ENCODE data around the gene C20orf202. TPM values are rescaled to one million over a fixed set of nuclear protein-coding genes. Genes with fewer than 3 reads are reported as not detected.

The C20orf202 gene
- polyA plus RNA-seq, 1 of the 3 experiments (the other 2 are of a cell fraction) = not detected

GRCh38 chr20:1186367-1186991 lies 16.8 kb upstream of the C20orf202 start:
- Histone ChIP-seq H3K79me2 (ENCODE audit: insufficient read depth) (no peaks in the 10 kb centered on the region), H3K4me2 (no peak overlapping the region), H3F3A (replicated peaks; ENCODE audit: insufficient read depth) (no peaks in the 10 kb centered on the region), H3K9me3 (no peaks in the 10 kb centered on the region), H3K36me3 (replicated peaks in 1 of 2; ENCODE audit: control insufficient read depth in 1 of 2, insufficient read depth in 2 of 2, low read length in 1 of 2) (no peaks in the 10 kb centered on the region), H2AFZ (ENCODE audit: low read depth) (no peak overlapping the region), H3K4me3 (ENCODE audit: low read depth in 2 of 2, low read length in 1 of 2) (no peak overlapping the region), H3K27ac (ENCODE audit: low read depth in 2 of 2, low read length in 1 of 2) (no peak overlapping the region), H3K9me2 (no peaks in the 10 kb centered on the region), H3K9ac (no peak overlapping the region), H4K20me1 (ENCODE audit: insufficient read depth) (no peaks in the 10 kb centered on the region), H3K4me1 (ENCODE audit: control insufficient read depth in 1 of 2, insufficient read depth in 2 of 2, low read depth in 1 of 2, low read length in 1 of 2) (peaks cover 0 to 3% of the 10 kb centered on the region in 2 experiments; a peak in 1 of 4 replicates), H3K27me3 (ENCODE audit: insufficient read depth) (no peaks in the 10 kb centered on the region; the same call in 1 of the 2 replicates)
- WGBS (ENCODE audit: low lambda C conversion rate) = 75% methylated on average over 12 of the region's 13 CpGs
- CTCF ChIA-PET = interaction anchor here (0.7 to 4.9 kb wide), 14 partner anchors 10 to 368 kb away, joined by 3 to 33 read pairs (median 6); partner anchors contain the start of gene C20orf202
- POLR2A ChIA-PET = interaction anchor here (1.6 kb wide), 1 partner anchor 12 kb away, joined by 3 read pairs; no protein-coding TSS in a partner anchor
- no peak for DNase-seq
- TF ChIP-seq IRF3 (IDR thresholded peaks at IDR 0.05; ENCODE audit: low read depth, low read length) (no peak), EZH2phosphoT487 (IDR thresholded peaks at IDR 0.05; ENCODE audit: borderline replicate concordance, low read depth) (no peak), FOXM1 (IDR thresholded peaks at IDR 0.05; ENCODE audit: low read depth) (no peak), RFX5 (IDR thresholded peaks at IDR 0.05; ENCODE audit: low read length) (no peak), NFIC (IDR thresholded peaks at IDR 0.05; ENCODE audit: borderline replicate concordance) (no peak), CHD2 (IDR thresholded peaks at IDR 0.05; ENCODE audit: low read length, partially characterized antibody) (no peak), USF2 (IDR thresholded peaks at IDR 0.05; ENCODE audit: borderline replicate concordance, low read depth, low read length) (no peak)

- DNase-seq = no peak
- Histone ChIP-seq H3K4me1 (ENCODE audit: control insufficient read depth in 1 of 2, insufficient read depth in 2 of 2, low read depth in 1 of 2, low read length in 1 of 2) (peaks cover 0 to 3% of the 10 kb centered on the region in 2 experiments; a peak in 1 of 4 replicates), H3K9me3 (no peaks in the 10 kb centered on the region), H3K4me3 (ENCODE audit: low read depth in 2 of 2, low read length in 1 of 2) (no peak overlapping the region), H2AFZ (ENCODE audit: low read depth) (no peak overlapping the region), H3K9me2 (no peaks in the 10 kb centered on the region), H3K4me2 (no peak overlapping the region), H4K20me1 (ENCODE audit: insufficient read depth) (no peaks in the 10 kb centered on the region), H3F3A (replicated peaks; ENCODE audit: insufficient read depth) (no peaks in the 10 kb centered on the region), H3K79me2 (ENCODE audit: insufficient read depth) (no peaks in the 10 kb centered on the region), H3K27ac (ENCODE audit: low read depth in 2 of 2, low read length in 1 of 2) (no peak overlapping the region), H3K9ac (no peak overlapping the region), H3K36me3 (replicated peaks in 1 of 2; ENCODE audit: control insufficient read depth in 1 of 2, insufficient read depth in 2 of 2, low read length in 1 of 2) (no peaks in the 10 kb centered on the region), H3K27me3 (ENCODE audit: insufficient read depth) (no peaks in the 10 kb centered on the region; the same call in 1 of the 2 replicates)
- TF ChIP-seq TEAD4 (IDR thresholded peaks at IDR 0.05; ENCODE audit: borderline replicate concordance, insufficient read depth) = no peak
- TF ChIP-seq FOXJ3 (CRISPR knock-in tag; IDR thresholded peaks at IDR 0.05) = no peak
- no peak for TF ChIP-seq PBX3 (IDR thresholded peaks at IDR 0.05)
- no peak for TF ChIP-seq FOXM1 (IDR thresholded peaks at IDR 0.05; ENCODE audit: low read depth)
- no peak for TF ChIP-seq CHD2 (IDR thresholded peaks at IDR 0.05; ENCODE audit: low read length, partially characterized antibody)
- no peak for TF ChIP-seq RFX5 (IDR thresholded peaks at IDR 0.05; ENCODE audit: low read length)
- TF ChIP-seq NFIC (IDR thresholded peaks at IDR 0.05; ENCODE audit: borderline replicate concordance) = no peak
- TF ChIP-seq GATA2 (CRISPR knock-in tag; IDR thresholded peaks at IDR 0.05) = no peak
- CTCF ChIA-PET = interaction anchor here (0.6 to 4.9 kb wide), 7 partner anchors 8 to 369 kb away, joined by 3 to 33 read pairs (median 4); no protein-coding TSS in a partner anchor
- 54% methylated on average over 4 of the region's 4 CpGs for WGBS (ENCODE audit: low lambda C conversion rate)
- POLR2A ChIA-PET = no interaction called here
These were observed 15.6 kb upstream of the C20orf202 start for GRCh38 chr20:1187605-1188171.

Data from SK-N-SH (cell line).